HepG2 (cell line): ENCODE measurements around the gene ARHGDIA. TPM values are rescaled to one million over a fixed set of nuclear protein-coding genes. Genes with fewer than 3 reads are reported as not detected.

ENCODE experiments used
- DDIT3 ChIP-seq: sonication (generic); formaldehyde crosslinking; IDR thresholded peaks from 2 replicates; pipeline ENCODE4 v1.4.0; 2020; ENCODE audit warnings: mild to moderate bottlenecking, missing genetic modification reagents
- DRAP1 ChIP-seq: IDR thresholded peaks from 2 replicates; pipeline ENCODE4 v1.6.1; 2016; ENCODE audit warnings: missing genetic modification reagents, missing compliant biosample characterization
- ELF4 ChIP-seq: sonication (generic); formaldehyde crosslinking; IDR thresholded peaks from 2 replicates; pipeline ENCODE4 v1.5.0; 2020; ENCODE audit warnings: missing genetic modification reagents, mild to moderate bottlenecking, moderate library complexity, borderline replicate concordance
- EP300 ChIP-seq, 3 experiments: sonication (generic) in 1 of 3; formaldehyde crosslinking in 1 of 3; IDR thresholded peaks; 2 replicates each; pipeline versions ENCODE4 v1.5.1 to v1.6.1; 2011 to 2020; ENCODE audit warnings: low read depth in 2 of 3, low read length in 2 of 3, borderline replicate concordance in 1 of 3, improper control_type of control experiment in 1 of 3, mild to moderate bottlenecking in 1 of 3, missing genetic modification reagents in 1 of 3, moderate library complexity in 1 of 3
- HDAC1 ChIP-seq: sonication (generic); formaldehyde crosslinking; IDR thresholded peaks from 2 replicates; pipeline ENCODE4 v1.5.1; 2020; ENCODE audit warnings: mild to moderate bottlenecking, missing genetic modification reagents
- NFE2 ChIP-seq: sonication (generic); formaldehyde crosslinking; IDR thresholded peaks from 2 replicates; pipeline ENCODE4 v1.4.0; 2020; ENCODE audit warnings: missing genetic modification reagents
- NFKB2 ChIP-seq: sonication (generic); formaldehyde crosslinking; IDR thresholded peaks from 2 replicates; pipeline ENCODE4 v1.4.0; 2020; ENCODE audit warnings: missing genetic modification reagents, borderline replicate concordance
- NR3C1 ChIP-seq: sonication (generic); formaldehyde crosslinking; IDR thresholded peaks from 2 replicates; pipeline ENCODE4 v1.4.0; 2020; ENCODE audit warnings: missing genetic modification reagents
- PAWR ChIP-seq: sonication (generic); formaldehyde crosslinking; IDR thresholded peaks from 2 replicates; pipeline ENCODE4 v1.4.0; 2020; ENCODE audit warnings: missing genetic modification reagents, mild to moderate bottlenecking, borderline replicate concordance
- REXO4 ChIP-seq: sonication (generic); formaldehyde crosslinking; IDR thresholded peaks from 2 replicates; pipeline ENCODE4 v1.8.0; 2022; ENCODE audit warnings: missing genetic modification reagents, mild to moderate bottlenecking, borderline replicate concordance
- SKI ChIP-seq: fragments of 450-650 bp; IDR thresholded peaks from one replicate; pipeline ENCODE4 v1.6.1; 2018; ENCODE audit warnings: mild to moderate bottlenecking; ENCODE audit not compliant: partially characterized antibody
- STAT5B ChIP-seq: sonication (generic); formaldehyde crosslinking; IDR thresholded peaks from 2 replicates; pipeline ENCODE4 v1.4.0; 2020; ENCODE audit warnings: missing genetic modification reagents
- ZBTB14 ChIP-seq: sonication (generic); formaldehyde crosslinking; IDR thresholded peaks from 2 replicates; pipeline ENCODE4 v1.4.0; 2020; ENCODE audit warnings: missing genetic modification reagents
- ZNF121 ChIP-seq: sonication (generic); formaldehyde crosslinking; IDR thresholded peaks from 2 replicates; pipeline ENCODE4 v1.5.0; 2020; ENCODE audit warnings: mild to moderate bottlenecking, missing genetic modification reagents
- ZNF3 ChIP-seq: IDR thresholded peaks from 2 replicates; pipeline ENCODE4 v1.7.0; 2017; ENCODE audit warnings: inconsistent platforms
- ZNF503 ChIP-seq: sonication (generic); formaldehyde crosslinking; IDR thresholded peaks from 2 replicates; pipeline ENCODE4 v1.4.0; 2020; ENCODE audit warnings: missing genetic modification reagents
- ZNF629 ChIP-seq: sonication (generic); formaldehyde crosslinking; conservative IDR thresholded peaks from 2 replicates; pipeline ENCODE4 v1.5.0; 2020; ENCODE audit warnings: missing genetic modification reagents
- ZNF646 ChIP-seq: sonication (generic); formaldehyde crosslinking; IDR thresholded peaks from 2 replicates; pipeline ENCODE4 v1.9.0; 2021; ENCODE audit warnings: mild to moderate bottlenecking, missing genetic modification reagents
- ZSCAN20 ChIP-seq: sonication (generic); formaldehyde crosslinking; IDR thresholded peaks from 2 replicates; pipeline ENCODE4 v1.4.0; 2020; ENCODE audit warnings: missing genetic modification reagents, mild to moderate bottlenecking, borderline replicate concordance
- polyA plus RNA-seq, 8 experiments: library from polyadenylated mRNA; depleted of rRNA in 3 of 8; stranded (reverse) in 7 of 8; unstranded in 1 of 8; fragments of >200 nt; fragmentation: Illumina TruSeq in 4 of 8; extraction: Trizol in 4 of 8; gene quantifications; 2 replicates each; pipeline versions ENCODE4 v1.2.1 to v1.2.3, GENCODE V29; 2011 to 2016; ENCODE audit warnings: low read depth in 4 of 8, missing spikeins in 1 of 8, mixed read lengths in 1 of 8; ENCODE audit not compliant: insufficient read depth in 1 of 8
- total RNA-seq, 5 experiments: library from RNA; depleted of rRNA; stranded (reverse); fragments of >200 nt; fragmentation: Illumina TruSeq; extraction: Trizol; gene quantifications; 2 replicates each; pipeline ENCODE4 v1.2.3, GENCODE V29; 2016; ENCODE audit warnings: low read depth in 1 of 5

ARHGDIA gene
- total and polyA plus RNA-seq, 2 of the 13 experiments (the other 11 are each of a cell fraction or from before 2014, with no cell fraction given), result 40.0 to 64.0 TPM

GRCh38 chr17:81910840-81911276 lies 39.7 kb upstream of the ARHGDIA start (continued):
- TF ChIP-seq ELF4 (CRISPR knock-in tag) (no peak), ZBTB14 (no peak), ZNF629 (CRISPR knock-in tag) (no peak), HDAC1 (CRISPR knock-in tag) (no peak), DDIT3 (no peak), PAWR (CRISPR knock-in tag) (no peak), NR3C1 (peak; percentile 57; the same call in 1 of the 2 replicates), ZNF646 (CRISPR knock-in tag) (no peak; the same call in 1 of the 2 replicates), EP300 (IDR thresholded peaks at IDR 0.05; ENCODE audit: low read depth in 2 of 2, low read length in 2 of 2) (0 out of 4 replicates have a peak, but pooled peaks of 1 of the 2 experiments have one; percentile 1), EP300 (CRISPR knock-in tag; IDR thresholded peaks at IDR 0.05; ENCODE audit: borderline replicate concordance) (no peak), DRAP1 (no peak), ZNF3 (CRISPR knock-in tag) (no peak), ZNF121 (CRISPR knock-in tag) (no peak), NFE2 (CRISPR knock-in tag) (no peak), STAT5B (no peak), REXO4 (CRISPR knock-in tag) (no peak), ZSCAN20 (CRISPR knock-in tag) (peak; percentile 13; the same call in 1 of the 2 replicates), NFKB2 (CRISPR knock-in tag) (no peak), SKI (no peak), ZNF503 (CRISPR knock-in tag) (no peak)
